ENCODE data around the gene ZER1.

Gene ZER1

GRCh38 chr9:128818839-128819715 lies 47.4 kb upstream of the ZER1 start:
- no peaks in the 10 kb centered on the region for H3F3A ChIP-seq (ENCODE audit: insufficient read depth, low read length)
- H3K27me3 ChIP-seq (replicated peaks; ENCODE audit: insufficient read depth, low read length) = no peaks in the 10 kb centered on the region
- no peaks in the 10 kb centered on the region for H4K20me1 ChIP-seq (ENCODE audit: insufficient read depth, low read length)
- peak; percentile 54 for DNase-seq
- H2AFZ ChIP-seq (ENCODE audit: low read length) = peak overlapping the region; percentile 78
- peaks cover 6% of the 10 kb centered on the region; the same call in 1 of the 2 replicates for H3K4me1 ChIP-seq (ENCODE audit: low read length)
- H3K27ac ChIP-seq (ENCODE audit: low read length) = no peak overlapping the region
- H3K9ac ChIP-seq (ENCODE audit: low read length) = peak overlapping the region; percentile 45; the same call in 1 of the 2 replicates
- H3K9me3 ChIP-seq (replicated peaks; ENCODE audit: insufficient read depth, low read length) = no peaks in the 10 kb centered on the region
- TF ChIP-seq EZH2 (optimal IDR thresholded peaks at IDR 0.05; ENCODE audit: low read depth, low read length) (no peak), CTCF (IDR thresholded peaks at IDR 0.05; ENCODE audit: low read length) (no peak; the same call in 1 of the 2 replicates)
- H3K4me2 ChIP-seq (ENCODE audit: low read depth, low read length) = peak overlapping the region; percentile 99
- H3K9me2 ChIP-seq (replicated peaks; ENCODE audit: insufficient read depth, low read length) = no peaks in the 10 kb centered on the region
- peak overlapping the region; percentile 72 for H3K4me3 ChIP-seq (ENCODE audit: low read length)
- H3K79me2 ChIP-seq (ENCODE audit: low read length) = peaks cover 7% of the 10 kb centered on the region
- no peaks in the 10 kb centered on the region for H3K36me3 ChIP-seq (replicated peaks; ENCODE audit: insufficient read depth, low read length)

- Histone ChIP-seq H3K9me2 (replicated peaks; ENCODE audit: insufficient read depth, low read length) (no peaks in the 10 kb centered on the region), H3K4me2 (ENCODE audit: low read depth, low read length) (peak within 1 kb of the TSS; percentile 99), H3K4me1 (ENCODE audit: low read length) (peaks cover 6% of the 10 kb centered on the region; the same call in 1 of the 2 replicates), H3K27me3 (replicated peaks; ENCODE audit: insufficient read depth, low read length) (no peaks in the 10 kb centered on the region), H3F3A (ENCODE audit: insufficient read depth, low read length) (no peaks in the 10 kb centered on the region), H3K4me3 (ENCODE audit: low read length) (peak within 1 kb of the TSS; percentile 72), H3K9me3 (replicated peaks; ENCODE audit: insufficient read depth, low read length) (no peaks in the 10 kb centered on the region), H4K20me1 (ENCODE audit: insufficient read depth, low read length) (no peaks in the 10 kb centered on the region), H3K9ac (ENCODE audit: low read length) (peak within 1 kb of the TSS; percentile 51; the same call in 1 of the 2 replicates), H2AFZ (ENCODE audit: low read length) (peak within 1 kb of the TSS; percentile 95), H3K36me3 (replicated peaks; ENCODE audit: insufficient read depth, low read length) (no peaks in the 10 kb centered on the region), H3K27ac (ENCODE audit: low read length) (peak within 1 kb of the TSS; percentile 53; the same call in 1 of the 2 replicates), H3K79me2 (ENCODE audit: low read length) (peaks cover 7% of the 10 kb centered on the region)
- peak; percentile 98 for DNase-seq
- TF ChIP-seq CTCF (IDR thresholded peaks at IDR 0.05; ENCODE audit: low read length) = peak; percentile 89
- TF ChIP-seq EZH2 (optimal IDR thresholded peaks at IDR 0.05; ENCODE audit: low read depth, low read length) = no peak
Measured at GRCh38 chr9:128818099-128818838, 46.5 kb upstream of the ZER1 start, which contains the start of gene ENDOG. TSS of gene ENDOG (plus strand) at chr9:128818500. CDS start at chr9:128818685, 185 bp downstream.

GRCh38 chr9:128810873-128811272 lies 39.1 kb upstream of the ZER1 start:
- no peaks in the 10 kb centered on the region for H3K36me3 ChIP-seq (replicated peaks; ENCODE audit: insufficient read depth, low read length)
- H3K4me1 ChIP-seq (ENCODE audit: low read length) = no peaks in the 10 kb centered on the region
- no peak overlapping the region for H3K4me2 ChIP-seq (ENCODE audit: low read depth, low read length)
- H3K9ac ChIP-seq (ENCODE audit: low read length) = no peak overlapping the region
- no peaks in the 10 kb centered on the region for H3K27me3 ChIP-seq (replicated peaks; ENCODE audit: insufficient read depth, low read length)
- no peaks in the 10 kb centered on the region for H3K9me2 ChIP-seq (replicated peaks; ENCODE audit: insufficient read depth, low read length)
- TF ChIP-seq EZH2phosphoT487 (IDR thresholded peaks at IDR 0.05; ENCODE audit: low read length) = no peak
- TF ChIP-seq EZH2 (optimal IDR thresholded peaks at IDR 0.05; ENCODE audit: low read depth, low read length) = no peak
- TF ChIP-seq CTCF (IDR thresholded peaks at IDR 0.05; ENCODE audit: low read length) = no peak
- no peaks in the 10 kb centered on the region for H3K9me3 ChIP-seq (replicated peaks; ENCODE audit: insufficient read depth, low read length)
- H3K27ac ChIP-seq (ENCODE audit: low read length) = no peak overlapping the region
- no peak overlapping the region for H3K4me3 ChIP-seq (ENCODE audit: low read length)
- no peaks in the 10 kb centered on the region for H3K79me2 ChIP-seq (ENCODE audit: low read length)
- no peaks in the 10 kb centered on the region for H4K20me1 ChIP-seq (ENCODE audit: insufficient read depth, low read length)
- H2AFZ ChIP-seq (ENCODE audit: low read length) = no peak overlapping the region
- DNase-seq = no peak
- no peaks in the 10 kb centered on the region for H3F3A ChIP-seq (ENCODE audit: insufficient read depth, low read length)
